Measurements from ENCODE around the gene ZG16.

Gene ZG16

DNA sequence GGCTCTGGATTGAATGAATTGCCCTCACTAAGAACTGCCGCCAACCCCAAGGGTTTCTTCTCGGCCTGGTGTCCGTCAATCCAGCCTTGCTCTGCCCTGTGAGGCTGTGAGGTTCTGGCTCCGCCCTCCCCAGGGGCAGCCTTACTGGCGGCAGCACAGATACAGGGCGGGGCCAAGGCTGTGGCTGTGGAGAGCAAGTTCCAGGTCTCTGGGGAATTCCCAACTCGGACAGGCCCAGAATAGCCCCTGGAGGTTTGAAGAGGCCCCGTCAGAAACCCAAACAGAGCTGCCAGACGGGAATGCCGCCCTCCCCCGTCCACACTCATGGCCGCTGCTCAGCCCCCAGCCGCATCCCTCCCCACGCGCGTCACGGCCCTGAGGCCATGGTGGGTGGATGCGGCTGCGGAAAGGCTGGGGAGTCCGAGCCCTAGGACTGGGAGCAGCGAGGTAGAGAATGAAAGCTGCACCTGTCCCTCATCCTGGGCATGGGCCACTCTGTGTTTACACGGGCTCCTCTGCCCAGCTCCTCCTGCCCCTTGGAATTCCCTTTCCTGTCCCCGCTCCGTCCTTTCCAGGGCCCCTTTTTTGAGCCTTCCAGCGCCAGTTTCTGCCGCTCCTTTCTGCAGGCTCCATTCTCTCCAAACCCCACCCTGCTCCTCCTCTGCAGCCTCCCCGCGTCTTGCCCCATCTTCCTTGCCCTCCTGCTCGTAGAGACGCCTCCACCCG is 33.3 kb downstream of the ZG16 start:
- peak; percentile 80 for DNase-seq

- no peak for DNase-seq
Measured at GRCh38 chr16:29811896-29812665, 34.0 kb downstream of the ZG16 start, which contains the start of gene PRRT2. PRRT2 (plus strand) TSS chr16:29812193; CDS start chr16:29813055, 862 bp downstream.

- DNase-seq, result no peak
Measured at GRCh38 chr16:29812754-29813643, 34.9 kb downstream of the ZG16 start.

- DNase-seq, result no peak
Measured at GRCh38 chr16:29813644-29814562, 35.8 kb downstream of the ZG16 start.

GRCh38 chr16:29814592-29814991 is 36.5 kb downstream of the ZG16 start:
- no peak for DNase-seq

GRCh38 chr16:29815032-29815721 is 37.1 kb downstream of the ZG16 start:
- DNase-seq, result no peak

GRCh38 chr16:29815793-29816693 is 38.0 kb downstream of the ZG16 start, which contains the start of gene PAGR1:
PAGR1 (plus strand) TSS chr16:29816152; CDS start chr16:29816526, 374 bp downstream.
- DNase-seq, result peak; percentile 98

- DNase-seq, result peak; percentile 24
Measured at GRCh38 chr16:29816694-29817441, 38.8 kb downstream of the ZG16 start.

- no peak for DNase-seq
Measured at GRCh38 chr16:29818082-29818481, 40.0 kb downstream of the ZG16 start.

DNA sequence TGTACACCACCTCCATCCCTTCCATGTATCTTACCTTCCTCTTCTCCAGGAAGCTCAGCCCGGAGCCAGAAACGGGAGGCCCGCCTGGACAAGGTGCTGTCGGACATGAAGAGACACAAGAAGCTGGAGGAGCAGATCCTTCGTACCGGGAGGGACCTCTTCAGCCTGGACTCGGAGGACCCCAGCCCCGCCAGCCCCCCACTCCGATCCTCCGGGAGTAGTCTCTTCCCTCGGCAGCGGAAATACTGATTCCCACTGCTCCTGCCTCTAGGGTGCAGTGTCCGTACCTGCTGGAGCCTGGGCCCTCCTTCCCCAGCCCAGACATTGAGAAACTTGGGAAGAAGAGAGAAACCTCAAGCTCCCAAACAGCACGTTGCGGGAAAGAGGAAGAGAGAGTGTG is 41.5 kb downstream of the ZG16 start:
- DNase-seq, result no peak

GRCh38 chr16:29820271-29820701 is 42.2 kb downstream of the ZG16 start, which contains the start of gene MVP:
MVP (plus strand) TSS chr16:29820462; CDS start chr16:29830550, 10,088 bp downstream.
- peak; percentile 19 for DNase-seq

- no peak for DNase-seq
Measured at GRCh38 chr16:29820730-29821642, 42.9 kb downstream of the ZG16 start.

- DNase-seq, result no peak
Measured at GRCh38 chr16:29821643-29822115, 43.6 kb downstream of the ZG16 start.

DNA sequence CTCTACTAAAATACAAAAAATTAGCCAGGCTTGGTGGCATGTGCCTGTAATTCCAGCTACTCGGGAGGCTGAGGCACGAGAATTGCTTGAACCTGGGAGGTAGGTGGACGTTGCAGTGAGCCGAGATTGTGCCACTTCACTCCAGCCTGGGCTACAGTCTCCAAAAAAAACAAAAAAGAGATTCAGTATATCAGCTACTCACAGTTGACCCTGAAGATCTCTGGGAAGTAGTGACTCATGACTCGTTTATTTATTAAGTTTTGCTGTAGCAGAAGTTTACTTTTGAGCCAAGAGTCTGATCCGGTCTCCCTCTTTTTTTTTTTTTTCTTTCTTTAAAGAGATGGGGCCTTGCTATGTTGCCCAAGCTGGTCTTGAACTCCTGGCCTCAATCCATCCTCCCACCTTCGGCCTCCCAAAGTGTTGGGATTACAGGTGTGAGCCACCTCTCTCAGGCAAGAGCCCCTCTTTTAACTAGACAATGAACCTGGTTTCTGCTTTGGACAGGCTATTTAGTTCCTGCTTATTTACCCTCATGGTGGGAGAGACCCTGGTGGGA is 46.6 kb downstream of the ZG16 start:
- no peak for DNase-seq

DNA sequence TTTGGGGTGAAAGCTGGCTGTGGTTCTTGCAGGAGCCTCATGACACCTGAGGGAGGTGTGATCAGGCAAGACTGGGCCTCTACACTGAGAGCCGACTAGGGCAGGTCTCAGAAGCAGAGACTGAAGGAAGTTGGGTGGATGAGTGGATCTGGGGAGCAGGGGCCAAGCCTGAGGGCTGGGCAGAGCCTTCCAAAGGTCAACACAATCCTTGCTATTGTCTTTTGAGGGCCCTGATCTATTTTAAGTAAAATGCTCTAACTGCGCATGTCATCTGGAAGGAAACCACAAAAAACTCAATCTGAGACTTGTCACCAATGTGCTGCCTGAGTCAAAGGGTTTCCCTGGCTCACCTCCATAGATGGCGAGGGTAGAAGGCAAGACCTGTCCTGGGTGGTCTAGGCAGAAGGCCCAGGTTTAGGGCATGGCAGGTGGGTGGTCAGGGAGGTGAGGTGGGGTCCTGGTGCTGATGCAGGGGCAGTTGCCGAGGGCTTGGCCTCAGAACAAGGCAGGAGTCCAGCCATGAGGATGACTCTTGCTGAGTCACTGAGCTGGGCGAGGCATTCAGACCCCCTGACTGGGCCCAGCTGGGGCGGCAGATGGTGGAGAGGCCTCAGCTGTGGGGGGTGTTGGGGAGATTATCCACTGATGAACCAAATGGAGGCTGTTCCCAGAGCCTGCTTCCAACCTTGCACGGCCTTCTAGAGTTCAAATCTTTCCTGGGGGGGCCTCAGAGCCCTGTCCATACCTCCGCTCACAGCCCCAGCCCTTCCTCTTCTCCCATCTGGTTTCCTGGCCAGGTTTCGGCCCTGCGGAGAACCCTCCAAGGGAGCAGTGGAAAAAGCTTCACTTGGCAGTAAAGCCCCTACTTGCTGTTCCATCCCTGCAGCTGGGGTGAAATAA is 47.3 kb downstream of the ZG16 start:
- no peak for DNase-seq

DNA sequence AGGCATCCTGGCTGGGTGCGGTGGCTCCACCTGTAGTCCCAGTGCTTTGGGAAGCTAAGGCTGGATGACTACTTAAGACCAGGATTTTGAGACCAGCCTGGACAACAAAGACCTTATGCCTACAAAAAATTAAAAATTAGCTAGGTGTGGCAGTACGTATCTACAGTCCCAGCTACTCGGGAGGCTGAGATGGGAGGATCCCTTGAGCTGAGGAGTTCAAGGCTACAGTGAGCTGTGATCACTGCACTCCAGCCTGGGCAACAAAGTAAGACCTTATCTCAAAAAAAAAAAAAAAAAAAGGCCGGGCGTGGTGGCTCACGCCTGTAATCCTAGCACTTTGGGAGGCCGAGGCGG is 48.3 kb downstream of the ZG16 start:
- no peak for DNase-seq

DNA sequence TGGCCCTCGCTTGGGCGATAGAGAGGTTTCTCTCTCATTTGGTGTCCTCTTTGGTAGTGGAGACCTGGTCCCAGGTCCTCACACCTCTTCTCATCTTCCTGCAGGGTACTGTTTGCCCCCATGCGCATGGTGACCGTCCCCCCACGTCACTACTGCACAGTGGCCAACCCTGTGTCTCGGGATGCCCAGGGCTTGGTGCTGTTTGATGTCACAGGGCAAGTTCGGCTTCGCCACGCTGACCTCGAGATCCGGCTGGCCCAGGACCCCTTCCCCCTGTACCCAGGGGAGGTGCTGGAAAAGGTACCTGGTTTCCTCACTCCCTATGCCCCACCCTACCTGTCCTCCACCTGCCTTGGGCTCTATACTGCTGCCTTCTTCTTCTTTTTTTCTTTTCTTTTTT is 52.7 kb downstream of the ZG16 start:
- DNase-seq, result no peak

All from NCI-H2029 (cell line).